Testis (tissue), 2 donors: ENCODE measurements around the gene HOXA1.

Experiments used
- CTCF ChIP-seq, 3 experiments: fragments of 450-650 bp in 2 of 3; fragments of 200-600 bp in 1 of 3; sonication (generic) in 1 of 3; IDR thresholded peaks; one replicate each; pipeline ENCODE4 v1.5.1; 2016 to 2019; ENCODE audit warnings: antibody characterized with exemption in 3 of 3, mild to moderate bottlenecking in 2 of 3, moderate library complexity in 1 of 3
- POLR2A ChIP-seq: fragments of 450-650 bp; IDR thresholded peaks from one replicate; pipeline ENCODE4 v1.6.1; 2017; ENCODE audit warnings: antibody characterized with exemption, mild to moderate bottlenecking, moderate library complexity

- no peak for TF ChIP-seq CTCF (IDR thresholded peaks at IDR 0.05)
- TF ChIP-seq POLR2A: no peak
Observed at GRCh38 chr7:27065709-27066108, 30.1 kb downstream of the HOXA1 start.
